Activated B cell treated with CpG ODN at 0.5 μM for 24 hours (primary cell): ENCODE results near the gene ZCCHC14. TPM values are rescaled to one million over a fixed set of nuclear protein-coding genes. Genes with fewer than 3 reads are reported as not detected.
A peak's percentile ranks its signal among the peaks of the same experiment; 100 is the strongest.
"Not testable (repeated sequence)": the region's sequence is repeated elsewhere in the genome, so short reads cannot be mapped to it uniquely, and the experiment has no call there.

Source experiments
- ATAC-seq: fragments of 200-7000 bp; cut with Tn5 transposase; one replicate; pipeline ENCODE4 v1.10.0; 2021; ENCODE audit warnings: low read depth, mild to moderate bottlenecking, moderate library complexity
- CTCF ChIA-PET: fragments of 350-600 bp; sonication (Branson Sonifier 250); formaldehyde crosslinking; loops from one replicate; lab custom pipeline; 2021; ENCODE audit warnings: antibody characterized with exemption; lab: Charles Lee
- POLR2A ChIA-PET: fragments of 350-600 bp; sonication (Branson Sonifier 250); formaldehyde crosslinking; loops from one replicate; lab custom pipeline; 2021; ENCODE audit warnings: antibody characterized with exemption; lab: Charles Lee
- DNase-seq: peaks from one replicate; pipeline ENCODE4 v3.0.0; 2022
- H3K27ac Mint-ChIP-seq: one replicate; pipeline ENCODE4 v1.8.0; 2020; ENCODE audit warnings: mixed read lengths
- H3K27me3 Mint-ChIP-seq: one replicate; pipeline ENCODE4 v1.8.0; 2021; ENCODE audit warnings: mixed read lengths
- H3K36me3 Mint-ChIP-seq: one replicate; pipeline ENCODE4 v1.8.0; 2021; ENCODE audit warnings: low read depth, mixed read lengths
- H3K4me1 Mint-ChIP-seq: one replicate; pipeline ENCODE4 v1.8.0; 2021; ENCODE audit warnings: mixed read lengths
- H3K4me3 Mint-ChIP-seq: one replicate; pipeline ENCODE4 v1.8.0; 2020; ENCODE audit warnings: mild to moderate bottlenecking, mixed read lengths
- H3K9me3 Mint-ChIP-seq: one replicate; pipeline ENCODE4 v1.8.0; 2020; ENCODE audit warnings: mixed read lengths
- CTCF ChIP-seq: fragments of 200-600 bp; IDR thresholded peaks from one replicate; pipeline ENCODE4 v1.8.0; 2022; ENCODE audit warnings: antibody characterized with exemption, mild to moderate bottlenecking
- intact Hi-C: fragments of 100-400 bp; cut with micrococcal nuclease; formaldehyde crosslinking; loops from one replicate; pipeline ENCODE4 v1.15.1; 2024
- total RNA-seq: library from RNA; stranded (reverse); gene quantifications from 2 replicates; pipeline ENCODE4 v1.2.3, GENCODE V29; 2022

Gene ZCCHC14
- total RNA-seq, 1 donor from 2014 or later: 3.8 TPM

DNA sequence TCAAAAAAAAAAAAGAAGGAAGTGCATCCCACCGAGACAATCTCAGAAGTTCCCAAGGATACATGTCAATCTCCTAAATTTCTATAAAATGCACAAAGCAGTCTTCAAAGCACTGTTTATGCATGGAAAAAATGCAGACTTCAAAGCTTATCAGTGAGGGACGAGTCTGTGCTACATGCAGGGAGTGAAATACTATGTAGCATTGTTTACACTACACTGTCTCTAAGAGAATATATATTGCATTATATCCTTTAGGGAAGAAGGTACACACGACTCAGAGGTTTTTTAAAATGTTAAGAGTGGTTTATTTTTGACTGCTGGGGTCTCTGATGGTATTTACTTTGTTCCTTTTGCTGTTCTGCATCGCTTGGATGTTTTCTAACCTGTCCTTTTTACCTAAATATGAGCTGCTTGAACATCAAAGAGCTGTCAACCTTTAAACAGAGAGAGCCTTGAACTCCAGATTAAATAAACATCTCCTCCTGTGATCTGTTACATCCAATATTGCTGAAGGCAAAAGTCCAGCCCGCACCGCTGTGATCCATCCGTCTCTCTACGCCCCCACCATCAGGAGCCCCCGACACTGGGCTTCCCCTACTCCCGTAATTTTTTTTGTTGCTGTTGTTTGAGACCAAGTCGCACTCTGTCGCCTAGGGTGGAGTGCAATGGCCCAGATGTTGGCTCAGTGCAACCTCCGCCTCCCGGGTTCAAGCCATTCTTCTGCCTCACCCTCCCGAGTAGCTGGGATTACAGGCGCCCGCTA lies 110.6 kb downstream of the ZCCHC14 start:
- intact Hi-C loops: loop anchor here (10.0 kb wide), 5 partner anchors 1253 to 1827 kb away; partner anchors contain the start of genes C16orf74, GSE1 and IL17C

DNA sequence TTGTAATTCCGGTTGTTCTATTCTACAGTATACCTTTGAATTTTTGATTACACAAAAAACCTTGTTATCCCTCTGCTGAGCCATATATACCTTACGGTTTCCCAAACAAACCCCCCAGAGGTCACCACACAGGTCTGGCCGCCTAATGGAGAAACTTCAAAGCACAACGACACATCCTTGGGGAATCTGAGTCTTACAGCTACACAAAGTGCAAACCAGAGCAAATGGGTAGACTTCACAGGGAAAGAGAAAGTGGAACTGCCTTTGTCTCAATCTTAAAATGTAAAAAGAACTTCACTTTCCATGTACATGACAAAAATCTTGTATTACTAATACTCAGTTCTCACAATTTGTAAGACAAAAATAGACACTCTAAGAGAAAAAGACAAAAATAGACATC lies 111.9 kb downstream of the ZCCHC14 start:
- ATAC-seq (no peak), DNase-seq (no peak)
- peaks cover 4% of the 10 kb centered on the region for H3K36me3 Mint-ChIP-seq
- H3K4me1 Mint-ChIP-seq: peaks cover 43% of the 10 kb centered on the region
- no peak for TF ChIP-seq CTCF
- intact Hi-C loops: loop anchor here (10.0 kb wide), 5 partner anchors 1254 to 1826 kb away; partner anchors contain the start of genes C16orf74, GSE1 and IL17C
- ChIA-PET POLR2A (no interaction called here), CTCF (no interaction called here)
- peaks cover 2% of the 10 kb centered on the region for H3K27me3 Mint-ChIP-seq
- peak overlapping the region; percentile 41 for H3K27ac Mint-ChIP-seq
- H3K4me3 Mint-ChIP-seq: peak overlapping the region; percentile 66
- H3K9me3 Mint-ChIP-seq: no peaks in the 10 kb centered on the region

More for the DNA sequence above, 110.6 kb downstream of the ZCCHC14 start:
- ATAC-seq (no peak), DNase-seq (no peak)
- ChIA-PET CTCF (interaction anchor here (1.9 to 2.7 kb wide), 2 partner anchors 10 to 253 kb away, joined by 6 to 11 read pairs; partner anchors contain the start of gene MAP1LC3B), POLR2A (interaction anchor here (0.7 to 3.8 kb wide), 3 partner anchors 12 to 67 kb away, joined by 3 to 48 read pairs (median 41); partner anchors contain the start of genes C16orf95 and MAP1LC3B)
- peak overlapping the region; percentile 86 for H3K27ac Mint-ChIP-seq
- peaks cover 2% of the 10 kb centered on the region for H3K27me3 Mint-ChIP-seq
- H3K9me3 Mint-ChIP-seq: no peaks in the 10 kb centered on the region
- H3K4me1 Mint-ChIP-seq: peaks cover 51% of the 10 kb centered on the region
- H3K4me3 Mint-ChIP-seq: peak overlapping the region; percentile 86
- no peak for TF ChIP-seq CTCF
- peaks cover 3% of the 10 kb centered on the region for H3K36me3 Mint-ChIP-seq

DNA sequence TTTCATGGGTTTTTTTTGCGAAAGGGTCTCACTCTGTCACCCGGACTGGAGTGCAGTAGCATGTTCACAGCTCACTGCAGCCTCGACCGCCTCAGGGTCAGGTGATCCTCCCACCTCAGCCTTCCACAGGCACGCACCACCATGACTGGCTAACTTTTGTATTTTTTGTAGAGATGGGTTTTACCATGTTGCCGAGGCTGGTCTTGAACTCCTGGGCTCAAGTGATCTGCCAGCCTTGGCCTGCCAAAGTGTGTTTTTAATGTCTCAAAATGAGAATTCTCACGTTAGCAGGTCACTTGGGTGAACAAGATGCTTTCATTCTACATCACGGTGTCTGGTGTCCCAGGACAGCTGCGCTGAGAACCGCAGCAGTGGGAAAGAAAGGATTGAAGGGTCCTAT lies 112.4 kb downstream of the ZCCHC14 start:
- no peak for ATAC-seq
- intact Hi-C loops: loop anchor here (10.0 kb wide), 5 partner anchors 1254 to 1826 kb away; partner anchors contain the start of genes C16orf74, GSE1 and IL17C
- H3K27ac Mint-ChIP-seq: no peak overlapping the region
- H3K9me3 Mint-ChIP-seq: no peaks in the 10 kb centered on the region
- peaks cover 6% of the 10 kb centered on the region for H3K36me3 Mint-ChIP-seq
- CTCF ChIA-PET: no interaction called here
- H3K4me3 Mint-ChIP-seq: peak overlapping the region; percentile 66
- peaks cover 42% of the 10 kb centered on the region for H3K4me1 Mint-ChIP-seq
- TF ChIP-seq CTCF: no peak
- H3K27me3 Mint-ChIP-seq: peaks cover 2% of the 10 kb centered on the region
- no peak for DNase-seq
- POLR2A ChIA-PET: no interaction called here

DNA sequence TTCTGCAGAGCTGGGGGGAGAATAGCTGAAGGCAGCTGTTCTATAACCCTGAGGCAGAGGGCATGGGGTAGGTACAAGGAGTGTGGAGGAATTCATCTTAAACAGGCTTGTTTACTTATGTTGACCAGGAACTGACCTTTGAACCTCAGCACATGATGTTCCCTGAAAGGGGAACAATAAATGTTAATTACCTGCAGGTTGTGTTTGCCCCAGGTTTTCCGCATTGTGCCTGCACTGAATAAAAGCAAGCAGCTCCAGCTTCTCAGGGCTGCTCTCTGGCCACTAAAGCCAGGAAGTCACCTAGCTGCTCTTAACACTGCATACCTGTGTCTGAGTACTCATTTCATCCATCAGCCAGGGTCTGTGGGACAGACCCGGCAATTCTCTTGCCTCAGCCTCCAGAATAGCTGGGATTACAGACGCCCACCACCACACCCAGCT lies 113.5 kb downstream of the ZCCHC14 start:
- ATAC-seq, H3K4me3 Mint-ChIP-seq, POLR2A ChIA-PET, H3K27me3 Mint-ChIP-seq, intact Hi-C loops, H3K27ac Mint-ChIP-seq, H3K9me3 Mint-ChIP-seq, H3K36me3 Mint-ChIP-seq, DNase-seq: not testable (repeated sequence)
- CTCF ChIA-PET: interaction anchor here (0.7 kb wide), 1 partner anchor 62 kb away, joined by 3 read pairs; the partner anchor contains the start of gene C16orf95
- peaks cover 35% of the 10 kb centered on the region for H3K4me1 Mint-ChIP-seq

DNA sequence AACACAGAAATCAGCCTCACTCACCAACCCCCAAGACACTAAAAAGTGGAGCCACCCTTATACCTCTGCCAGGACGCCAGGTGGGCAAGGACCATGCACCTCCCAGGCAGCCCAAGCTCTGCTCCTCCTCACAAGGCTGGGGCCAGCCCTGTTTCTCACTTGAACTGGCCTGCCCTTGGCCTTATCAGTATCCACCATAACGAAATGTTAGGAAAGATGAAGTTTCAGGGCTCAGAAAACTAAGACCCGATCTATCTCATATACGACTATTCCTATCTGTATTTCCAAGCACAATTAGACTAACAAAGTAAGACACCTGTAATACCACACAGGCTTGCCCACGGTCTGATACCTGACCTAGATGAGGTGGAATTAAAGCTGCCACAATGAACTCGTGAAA lies 116.2 kb downstream of the ZCCHC14 start:
- H3K36me3 Mint-ChIP-seq: peaks cover 10% of the 10 kb centered on the region
- ChIA-PET CTCF (no interaction called here), POLR2A (no interaction called here)
- H3K4me1 Mint-ChIP-seq: peaks cover 25% of the 10 kb centered on the region
- intact Hi-C loops: no loop called here
- H3K27me3 Mint-ChIP-seq: no peaks in the 10 kb centered on the region
- no peak for DNase-seq
- no peak for ATAC-seq
- no peak for TF ChIP-seq CTCF
- no peak overlapping the region for H3K27ac Mint-ChIP-seq
- H3K4me3 Mint-ChIP-seq: no peak overlapping the region
- no peaks in the 10 kb centered on the region for H3K9me3 Mint-ChIP-seq
